IPS-NIHi7 (cell line): Measurements from ENCODE around the gene PIK3C2G.

ENCODE experiments used
- DNase-seq: peaks from one replicate; pipeline ENCODE4 v3.0.0; 2012; ENCODE audit warnings: mixed read lengths; ENCODE audit errors: extremely low spot score

Gene PIK3C2G

GRCh38 chr12:18340186-18340585 is 78.9 kb downstream of the PIK3C2G start:
- DNase-seq, result no peak

GRCh38 chr12:18340786-18341185 is 79.5 kb downstream of the PIK3C2G start:
- no peak for DNase-seq

- DNase-seq, result no peak
Observed at GRCh38 chr12:18343708-18344107, 82.4 kb downstream of the PIK3C2G start.

GRCh38 chr12:18345021-18345735 is 83.9 kb downstream of the PIK3C2G start:
- no peak for DNase-seq

GRCh38 chr12:18352312-18352711 is 91.0 kb downstream of the PIK3C2G start:
- DNase-seq, result no peak

- DNase-seq, result no peak
Observed at GRCh38 chr12:18355429-18355828, 94.1 kb downstream of the PIK3C2G start.

- DNase-seq, result no peak
Observed at GRCh38 chr12:18358077-18358476, 96.8 kb downstream of the PIK3C2G start.

- no peak for DNase-seq
Observed at GRCh38 chr12:18358930-18359329, 97.6 kb downstream of the PIK3C2G start.

GRCh38 chr12:18361433-18361832 is 100.1 kb downstream of the PIK3C2G start:
- no peak for DNase-seq

GRCh38 chr12:18363321-18363720 is 102.0 kb downstream of the PIK3C2G start:
- peak; percentile 26 for DNase-seq

GRCh38 chr12:18368594-18368993 is 107.3 kb downstream of the PIK3C2G start:
- DNase-seq, result no peak

- DNase-seq, result no peak
Observed at GRCh38 chr12:18373181-18373580, 111.9 kb downstream of the PIK3C2G start.

- DNase-seq, result no peak
Observed at GRCh38 chr12:18375131-18375530, 113.8 kb downstream of the PIK3C2G start.

- no peak for DNase-seq
Observed at GRCh38 chr12:18375583-18375982, 114.3 kb downstream of the PIK3C2G start.

GRCh38 chr12:18382236-18382885 is 121.0 kb downstream of the PIK3C2G start:
- no peak for DNase-seq

GRCh38 chr12:18383203-18383602 is 121.9 kb downstream of the PIK3C2G start:
- DNase-seq, result no peak

GRCh38 chr12:18387706-18388105 is 126.4 kb downstream of the PIK3C2G start:
- DNase-seq, result no peak

- no peak for DNase-seq
Observed at GRCh38 chr12:18389820-18390219, 128.5 kb downstream of the PIK3C2G start.

- DNase-seq, result no peak
Observed at GRCh38 chr12:18391151-18391550, 129.8 kb downstream of the PIK3C2G start.

- DNase-seq, result no peak
Observed at GRCh38 chr12:18394742-18395141, 133.4 kb downstream of the PIK3C2G start.

- DNase-seq, result no peak
Observed at GRCh38 chr12:18400186-18400585, 138.9 kb downstream of the PIK3C2G start.

GRCh38 chr12:18402872-18403611 is 141.7 kb downstream of the PIK3C2G start:
- no peak for DNase-seq

GRCh38 chr12:18411453-18411852 is 150.1 kb downstream of the PIK3C2G start:
- DNase-seq, result no peak
